Transverse colon (tissue), 4 donors: ENCODE measurements around the gene RNF207. TPM values are rescaled to one million over a fixed set of nuclear protein-coding genes. Genes with fewer than 3 reads are reported as not detected.

ENCODE experiments used
- DNase-seq: peaks from one replicate; pipeline ENCODE4 v3.0.0-alpha.2; 2019
- H3K27ac ChIP-seq, 4 donors: fragments of 200-600 bp; sonication (generic); 2 replicates each; pipeline ENCODE4 v1.5.1; 2016 to 2018; ENCODE audit warnings: inconsistent platforms in 4 of 4
- H3K27me3 ChIP-seq: fragments of 200-600 bp; sonication (generic); 2 replicates; pipeline ENCODE4 v1.5.1; 2017; ENCODE audit warnings: inconsistent platforms
- H3K36me3 ChIP-seq, 4 donors: fragments of 200-600 bp; sonication (generic); 2 replicates each; pipeline ENCODE4 v1.5.1; 2017 to 2019; ENCODE audit warnings: inconsistent platforms in 4 of 4
- H3K4me1 ChIP-seq, 4 donors: fragments of 200-600 bp; sonication (generic); 2 replicates each; pipeline ENCODE4 v1.5.1; 2017 to 2020; ENCODE audit warnings: inconsistent platforms in 4 of 4
- H3K4me3 ChIP-seq, 4 donors: fragments of 200-600 bp; sonication (generic); 1 replicate in 1 of 4; 2 replicates in 3 of 4; pipeline versions ENCODE4 v1.5.1 to v1.6.1; 2017 to 2019; ENCODE audit warnings: inconsistent platforms in 4 of 4
- H3K9me3 ChIP-seq, 2 donors: fragments of 200-600 bp; sonication (generic); 2 replicates each; pipeline ENCODE4 v1.5.1; 2017 to 2019; ENCODE audit warnings: inconsistent platforms in 2 of 2
- EP300 ChIP-seq: sonication (generic); formaldehyde crosslinking; IDR thresholded peaks from one replicate; pipeline ENCODE4 v1.6.1; 2017; ENCODE audit warnings: antibody characterized with exemption, low read depth
- POLR2A ChIP-seq: fragments of 450-650 bp; IDR thresholded peaks from one replicate; pipeline ENCODE4 v1.6.1; 2016; ENCODE audit warnings: antibody characterized with exemption, mild to moderate bottlenecking, moderate library complexity
- POLR2AphosphoS5 ChIP-seq, 3 donors: sonication (generic); formaldehyde crosslinking; IDR thresholded peaks; one replicate each; pipeline ENCODE4 v1.6.1; 2016; ENCODE audit warnings: antibody characterized with exemption in 3 of 3
- WGBS, 2 donors: methylation state at CpG; one replicate each; pipeline ENCODE4 v1.1.5; 2018; ENCODE audit warnings: low coverage in 1 of 2; 5-methylcytosine and 5-hydroxymethylcytosine counted together
- in situ Hi-C, 4 donors: fragments of 200-750 bp; cut with MboI; loops; one replicate each; pipeline versions ENCODE4 v1.15.0 to v1.15.1; 2017; ENCODE audit warnings: low sequenced_read_pairs in 3 of 4, low pct_ligation_motif_present in 1 of 4, low pct_unique_long_range_greater_than_20kb in 1 of 4
- intact Hi-C: fragments of 100-400 bp; cut with DNase I; formaldehyde crosslinking; loops from one replicate; pipeline ENCODE4 v1.15.1; 2023; ENCODE audit warnings: low total_unique reads
- total RNA-seq, 4 donors: library from RNA; depleted of rRNA; stranded (reverse); fragments of >200 nt; gene quantifications; one replicate each; pipeline ENCODE4 v1.1.0, GENCODE V29; 2016
- TF ChIP-seq, protein P1 (sequence below), 5 experiments: fragments of 200-600 bp in 3 of 5; fragments of 450-650 bp in 2 of 5; sonication (generic) in 3 of 5; IDR thresholded peaks; 1 replicate in 2 of 5; 2 replicates in 3 of 5; pipeline ENCODE4 v1.5.1; 2016 to 2017; ENCODE audit warnings: antibody characterized with exemption in 5 of 5, inconsistent platforms in 3 of 5, mild to moderate bottlenecking in 2 of 5, moderate library complexity in 1 of 5

Gene RNF207
- total RNA-seq, 4 donors from 2014 or later, result 82.6 to 1,341 (median 190) TPM

DNA sequence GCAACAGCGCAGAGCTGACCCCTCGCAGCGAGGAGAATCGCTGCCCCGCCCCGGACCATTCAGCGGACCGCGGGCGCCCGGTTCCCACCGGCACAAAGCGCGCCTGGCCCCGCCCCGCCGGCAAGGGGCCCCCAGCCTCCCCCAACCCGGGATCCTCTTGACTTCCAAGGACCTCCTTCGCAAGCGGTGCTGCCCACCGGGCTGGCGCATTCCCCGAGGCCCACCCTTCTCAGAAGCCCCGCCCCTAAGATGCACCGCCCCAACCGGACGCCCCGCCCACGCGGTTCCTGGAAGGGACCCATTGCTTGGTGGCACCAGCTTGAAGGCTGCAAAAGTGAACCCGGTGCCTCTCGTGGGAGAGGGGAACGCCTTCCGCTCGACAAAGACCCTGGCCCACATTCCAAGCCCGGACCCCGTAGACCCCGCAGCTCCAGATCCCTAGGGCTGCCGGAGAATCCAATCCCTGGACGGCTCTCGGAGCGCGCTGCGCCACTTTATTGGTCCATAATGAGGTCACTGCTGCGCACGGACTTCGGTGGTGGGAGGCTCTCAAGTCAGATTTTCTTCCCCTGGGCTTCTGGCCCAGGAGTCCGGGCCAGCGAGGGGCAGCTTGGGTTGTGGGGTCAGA lies 40.1 kb downstream of the RNF207 start:
- intact Hi-C loops (loop anchor here (5.0 kb wide), 2 partner anchors 96 to 161 kb away; no protein-coding TSS in a partner anchor), in situ Hi-C loops (loop anchor here in 3 of 4 donors (5.0 to 25.0 kb wide), 3 partner anchors 96 to 166 kb away; partner anchors contain the start of genes ESPN (in 1 of the 3) and HES2 (in 1 of the 3))
- WGBS, 2 donors, result 7% methylated on average over 25 of the region's 49 CpGs; no CpG with 5 or more reads in 1 of the 2 donors
- Histone ChIP-seq H3K9me3 (no peaks in the 10 kb centered on the region), H3K27me3 (peaks cover 96% of the 10 kb centered on the region), H3K4me3 (peak overlapping the region in 1 of 4 donors; percentile 28), H3K27ac (no peak overlapping the region), H3K4me1 (peaks cover 19 to 45% (median 41%) of the 10 kb centered on the region in 4 donors), H3K36me3 (no peaks in the 10 kb centered on the region)
- peak; percentile 41 for DNase-seq
- TF ChIP-seq, protein P1, sequence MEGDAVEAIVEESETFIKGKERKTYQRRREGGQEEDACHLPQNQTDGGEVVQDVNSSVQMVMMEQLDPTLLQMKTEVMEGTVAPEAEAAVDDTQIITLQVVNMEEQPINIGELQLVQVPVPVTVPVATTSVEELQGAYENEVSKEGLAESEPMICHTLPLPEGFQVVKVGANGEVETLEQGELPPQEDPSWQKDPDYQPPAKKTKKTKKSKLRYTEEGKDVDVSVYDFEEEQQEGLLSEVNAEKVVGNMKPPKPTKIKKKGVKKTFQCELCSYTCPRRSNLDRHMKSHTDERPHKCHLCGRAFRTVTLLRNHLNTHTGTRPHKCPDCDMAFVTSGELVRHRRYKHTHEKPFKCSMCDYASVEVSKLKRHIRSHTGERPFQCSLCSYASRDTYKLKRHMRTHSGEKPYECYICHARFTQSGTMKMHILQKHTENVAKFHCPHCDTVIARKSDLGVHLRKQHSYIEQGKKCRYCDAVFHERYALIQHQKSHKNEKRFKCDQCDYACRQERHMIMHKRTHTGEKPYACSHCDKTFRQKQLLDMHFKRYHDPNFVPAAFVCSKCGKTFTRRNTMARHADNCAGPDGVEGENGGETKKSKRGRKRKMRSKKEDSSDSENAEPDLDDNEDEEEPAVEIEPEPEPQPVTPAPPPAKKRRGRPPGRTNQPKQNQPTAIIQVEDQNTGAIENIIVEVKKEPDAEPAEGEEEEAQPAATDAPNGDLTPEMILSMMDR (IDR thresholded peaks at IDR 0.05), result no peak
- TF ChIP-seq POLR2A, result no peak
- no peak for TF ChIP-seq EP300

DNA sequence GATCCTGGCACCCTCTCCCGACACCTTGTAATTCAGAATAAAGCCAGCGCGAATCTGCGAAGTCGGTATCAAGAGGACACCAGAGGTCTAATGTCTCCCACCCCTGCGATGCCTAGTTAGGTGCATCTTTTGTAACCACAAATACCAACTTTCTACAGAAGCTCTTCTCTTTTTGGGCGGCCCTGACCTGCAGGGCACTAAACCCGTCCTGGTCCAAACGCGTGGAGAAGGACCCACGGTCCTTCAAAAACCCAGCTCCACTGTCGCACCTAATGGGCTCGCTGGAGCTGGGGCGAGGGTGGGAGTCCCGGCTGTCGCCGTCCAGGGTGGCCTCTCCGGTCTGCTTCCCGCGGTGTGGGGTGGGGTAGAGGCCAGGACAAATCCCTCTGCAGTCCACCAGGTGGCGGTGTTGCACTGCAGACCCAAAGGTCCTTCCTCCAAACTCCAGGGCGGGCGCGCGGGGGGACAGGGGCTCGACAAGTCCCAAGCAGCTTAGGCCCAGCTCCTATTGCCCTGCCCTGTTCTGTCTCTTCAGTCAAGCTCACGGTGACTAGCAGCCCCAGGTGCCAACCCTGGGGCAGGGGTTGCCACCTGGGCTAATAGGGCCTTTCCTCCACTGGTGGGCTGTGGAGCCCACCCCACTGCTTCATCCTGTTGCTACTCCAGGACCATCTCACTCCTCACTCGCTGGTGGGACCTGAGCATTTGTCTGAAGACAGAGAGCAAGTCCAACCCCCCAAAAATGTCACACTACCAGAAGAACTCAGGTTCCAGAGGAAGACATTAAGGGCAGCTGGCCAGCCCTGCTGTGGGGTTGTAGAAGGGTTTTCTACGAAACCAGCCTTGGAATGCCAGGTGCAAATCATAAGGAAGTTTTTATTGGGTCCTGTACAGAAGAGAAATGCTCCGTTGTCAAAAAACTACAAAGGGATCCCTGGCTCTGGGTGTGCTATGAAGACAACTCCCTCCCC lies 40.9 kb downstream of the RNF207 start:
- Histone ChIP-seq H3K4me1 (peaks cover 17 to 45% (median 39%) of the 10 kb centered on the region in 4 donors), H3K9me3 (no peaks in the 10 kb centered on the region), H3K36me3 (no peaks in the 10 kb centered on the region), H3K27ac (no peak overlapping the region), H3K4me3 (no peak overlapping the region), H3K27me3 (peaks cover 96% of the 10 kb centered on the region)
- WGBS, 2 donors, result 16% methylated on average over 13 of the region's 30 CpGs; no CpG with 5 or more reads in 1 of the 2 donors
- intact Hi-C loops, result loop anchor here (5.0 kb wide), 2 partner anchors 96 to 161 kb away; no protein-coding TSS in a partner anchor
- TF ChIP-seq EP300, result no peak
- TF ChIP-seq, protein P1 (IDR thresholded peaks at IDR 0.05), result peak; percentile 96 to 99 (median 98)
- peak; percentile 26 for TF ChIP-seq POLR2A
- in situ Hi-C loops, result loop anchor here in 3 of 4 donors (5.0 to 25.0 kb wide), 3 partner anchors 96 to 166 kb away; partner anchors contain the start of genes ESPN (in 1 of the 3) and HES2 (in 1 of the 3)
- DNase-seq, result peak; percentile 81

DNA sequence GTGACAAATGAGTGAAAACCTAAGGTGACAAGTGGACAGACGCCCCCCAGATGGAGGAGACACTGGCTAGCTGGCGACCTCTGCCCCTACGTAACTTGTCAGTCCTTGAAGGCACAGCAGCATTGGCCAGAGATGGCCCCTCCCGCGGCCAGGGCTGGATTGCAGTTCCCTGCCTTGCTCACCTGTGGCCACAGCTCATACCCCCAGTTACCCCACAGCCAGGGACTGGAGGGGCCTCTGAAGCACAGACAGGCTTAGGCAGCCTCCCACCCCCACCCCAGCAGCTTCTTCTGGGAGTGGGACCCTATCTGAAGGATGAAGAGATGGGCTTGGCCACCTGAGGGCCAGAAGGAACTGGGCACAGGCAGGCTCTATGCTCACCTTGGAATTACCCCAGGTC lies 41.7 kb downstream of the RNF207 start:
- no peak for DNase-seq
- TF ChIP-seq POLR2AphosphoS5 (IDR thresholded peaks at IDR 0.05) (no peak), EP300 (no peak)
- TF ChIP-seq, protein P1 (IDR thresholded peaks at IDR 0.05), result no peak
- intact Hi-C loops (loop anchor here (5.0 kb wide), 2 partner anchors 95 to 160 kb away; no protein-coding TSS in a partner anchor), in situ Hi-C loops (loop anchor here in 3 of 4 donors (5.0 to 25.0 kb wide), 3 partner anchors 95 to 165 kb away; partner anchors contain the start of genes ESPN (in 1 of the 3) and HES2 (in 1 of the 3))
- no peaks in the 10 kb centered on the region for H3K36me3 ChIP-seq
- 53 to 54% methylated on average over 2 to 5 of the region's 5 CpGs for WGBS, 2 donors
- H3K9me3 ChIP-seq, result no peaks in the 10 kb centered on the region
- H3K4me3 ChIP-seq, result no peak overlapping the region
- peaks cover 96% of the 10 kb centered on the region for H3K27me3 ChIP-seq
- H3K27ac ChIP-seq, result no peak overlapping the region
- peaks cover 14 to 36% (median 31%) of the 10 kb centered on the region in 4 donors for H3K4me1 ChIP-seq
